Testis (tissue), 3 donors: ENCODE data around the gene DOC2A. TPM values are rescaled to one million over a fixed set of nuclear protein-coding genes. Genes with fewer than 3 reads are reported as not detected.

Experiments
- DNase-seq: peaks from one replicate; pipeline ENCODE4 v3.0.0-alpha.2; 2019
- H3K27ac ChIP-seq, 2 donors: fragments of 200-600 bp; sonication (generic); one replicate each; pipeline ENCODE4 v1.5.1; 2019
- H3K27me3 ChIP-seq: fragments of 200-600 bp; sonication (generic); one replicate; pipeline ENCODE4 v1.5.1; 2019
- H3K36me3 ChIP-seq: fragments of 200-600 bp; sonication (generic); one replicate; pipeline ENCODE4 v1.5.1; 2017; ENCODE audit warnings: low read depth; ENCODE audit errors: missing control alignments
- H3K4me1 ChIP-seq: fragments of 200-600 bp; sonication (generic); one replicate; pipeline ENCODE4 v1.5.1; 2019
- H3K4me3 ChIP-seq, 2 donors: fragments of 200-600 bp; sonication (generic); one replicate each; pipeline ENCODE4 v1.5.1; 2017 to 2019
- H3K9me3 ChIP-seq: fragments of 200-600 bp; sonication (generic); one replicate; pipeline ENCODE4 v1.5.1; 2017
- CTCF ChIP-seq, 3 experiments: fragments of 450-650 bp in 2 of 3; fragments of 200-600 bp in 1 of 3; sonication (generic) in 1 of 3; IDR thresholded peaks; one replicate each; pipeline ENCODE4 v1.5.1; 2016 to 2019; ENCODE audit warnings: antibody characterized with exemption in 3 of 3, mild to moderate bottlenecking in 2 of 3, moderate library complexity in 1 of 3
- POLR2A ChIP-seq: fragments of 450-650 bp; IDR thresholded peaks from one replicate; pipeline ENCODE4 v1.6.1; 2017; ENCODE audit warnings: antibody characterized with exemption, mild to moderate bottlenecking, moderate library complexity
- WGBS, 2 donors: methylation state at CpG; one replicate each; pipeline ENCODE4 v1.1.5; 2018; 5-methylcytosine and 5-hydroxymethylcytosine counted together
- intact Hi-C: fragments of 100-400 bp; cut with DNase I; formaldehyde crosslinking; loops from one replicate; pipeline ENCODE4 v1.15.1; 2023; ENCODE audit warnings: low total_unique reads
- polyA plus RNA-seq: library from polyadenylated mRNA; stranded (reverse); fragments of 350-450 nt; fragmentation: Illumina TruSeq; extraction: RNeasy Lipid Tissue Mini Kit (QIAGEN cat#74804); gene quantifications from one replicate; pipeline ENCODE4 v1.2.3, GENCODE V29; 2014; ENCODE audit warnings: low read depth, low replicate concordance; ENCODE audit not compliant: insufficient read depth
- total RNA-seq, 2 donors: library from RNA; depleted of rRNA; stranded (reverse); fragments of >200 nt; gene quantifications; one replicate each; pipeline ENCODE4 v1.2.3, GENCODE V29; 2016

Gene DOC2A
- total and polyA plus RNA-seq, 3 donors from 2014 or later: 28.3 to 75.1 (median 45.3) TPM

GRCh38 chr16:29978081-29978480 is 32.7 kb downstream of the DOC2A start:
- no peak for DNase-seq
- no peak overlapping the region for H3K27ac ChIP-seq
- intact Hi-C loops: no loop called here
- 93 to 98% methylated on average over 5 to 9 of the region's 9 CpGs for WGBS, 2 donors
- TF ChIP-seq POLR2A: no peak
- TF ChIP-seq CTCF (IDR thresholded peaks at IDR 0.05): no peak
- H3K9me3 ChIP-seq: no peaks in the 10 kb centered on the region
- H3K27me3 ChIP-seq: no peaks in the 10 kb centered on the region
- no peak overlapping the region for H3K4me3 ChIP-seq
- H3K4me1 ChIP-seq: peaks cover 24% of the 10 kb centered on the region
- H3K36me3 ChIP-seq: no peaks in the 10 kb centered on the region

GRCh38 chr16:29977063-29977825 is 33.6 kb downstream of the DOC2A start:
- intact Hi-C loops: no loop called here
- Histone ChIP-seq H3K4me3 (no peak overlapping the region), H3K4me1 (peaks cover 24% of the 10 kb centered on the region), H3K27me3 (no peaks in the 10 kb centered on the region), H3K36me3 (no peaks in the 10 kb centered on the region), H3K9me3 (no peaks in the 10 kb centered on the region), H3K27ac (peak overlapping the region in 1 of 2 donors; percentile 39)
- TF ChIP-seq POLR2A (no peak), CTCF (IDR thresholded peaks at IDR 0.05) (no peak)
- no peak for DNase-seq
- 60 to 68% methylated on average over 7 to 9 of the region's 9 CpGs for WGBS, 2 donors

- DNase-seq: no peak
- Histone ChIP-seq H3K4me1 (peaks cover 24% of the 10 kb centered on the region), H3K9me3 (no peaks in the 10 kb centered on the region), H3K36me3 (no peaks in the 10 kb centered on the region), H3K27me3 (no peaks in the 10 kb centered on the region), H3K4me3 (no peak overlapping the region), H3K27ac (no peak overlapping the region)
- intact Hi-C loops: no loop called here
- 19 to 28% methylated on average over 6 of the region's 6 CpGs for WGBS, 2 donors
- TF ChIP-seq POLR2A (no peak), CTCF (IDR thresholded peaks at IDR 0.05) (no peak)
Observed at GRCh38 chr16:29975811-29976511, 34.9 kb downstream of the DOC2A start.

- 30% methylated on average over 5 of the region's 5 CpGs for WGBS, 2 donors
- Histone ChIP-seq H3K4me1 (peaks cover 24% of the 10 kb centered on the region), H3K27ac (peak overlapping the region; percentile 69 to 95), H3K36me3 (no peaks in the 10 kb centered on the region), H3K9me3 (no peaks in the 10 kb centered on the region), H3K4me3 (peak overlapping the region in 1 of 2 donors; percentile 90), H3K27me3 (no peaks in the 10 kb centered on the region)
- intact Hi-C loops: no loop called here
- no peak for TF ChIP-seq CTCF (IDR thresholded peaks at IDR 0.05)
- no peak for DNase-seq
Observed at GRCh38 chr16:29975134-29975538, 35.7 kb downstream of the DOC2A start.
